CD4-positive, CD25-positive, alpha-beta regulatory T cell (primary cell): ENCODE results near the gene HBD. TPM values are rescaled to one million over a fixed set of nuclear protein-coding genes. Genes with fewer than 3 reads are reported as not detected.

Source experiments
- ATAC-seq, 2 donors: fragments of 150-1000 bp; cut with Tn5 transposase; one replicate each; pipeline ENCODE4 v1.10.0; 2021; ENCODE audit warnings: low read depth in 2 of 2, moderate number of reproducible peaks in 2 of 2, moderate library complexity in 1 of 2
- DNase-seq, 3 donors: peaks; one replicate each; pipeline versions ENCODE4 v3.0.0 to v3.0.0-alpha.2; 2012 to 2022; ENCODE audit warnings: mixed read lengths in 1 of 3
- H3K27ac ChIP-seq: one replicate; pipeline ENCODE4 v1.7.0; 2013; ENCODE audit warnings: mild to moderate bottlenecking, low read length; ENCODE audit not compliant: insufficient read depth, poor library complexity, severe bottlenecking
- H3K27me3 ChIP-seq: one replicate; pipeline ENCODE4 v1.7.0; 2013; ENCODE audit warnings: low read length; ENCODE audit not compliant: control insufficient read depth, insufficient read depth
- H3K36me3 ChIP-seq: one replicate; pipeline ENCODE4 v1.7.0; 2013; ENCODE audit warnings: mild to moderate bottlenecking, low read length, moderate library complexity; ENCODE audit not compliant: control insufficient read depth, insufficient read depth
- H3K4me1 ChIP-seq: 2 replicates; pipeline ENCODE4 v1.7.0; 2013; ENCODE audit warnings: mild to moderate bottlenecking, low read length; ENCODE audit not compliant: insufficient read depth, control insufficient read depth, poor library complexity, severe bottlenecking
- H3K4me3 ChIP-seq: one replicate; pipeline ENCODE4 v1.7.0; 2013; ENCODE audit warnings: low read depth, mild to moderate bottlenecking, low read length, moderate library complexity
- H3K9me3 ChIP-seq, 2 experiments: 1 replicate in 1 of 2; 2 replicates in 1 of 2; pipeline ENCODE4 v1.7.0; 2013; ENCODE audit warnings: low read length in 2 of 2, mild to moderate bottlenecking in 1 of 2, moderate library complexity in 1 of 2; ENCODE audit not compliant: control insufficient read depth in 2 of 2
- H3K27ac Mint-ChIP-seq, 3 donors: one replicate each; pipeline ENCODE4 v1.8.0; 2020 to 2022; ENCODE audit warnings: mild to moderate bottlenecking in 3 of 3, mixed read lengths in 3 of 3, moderate library complexity in 2 of 3
- H3K27me3 Mint-ChIP-seq: one replicate; pipeline ENCODE4 v1.8.0; 2022; ENCODE audit warnings: mild to moderate bottlenecking, mixed read lengths
- H3K36me3 Mint-ChIP-seq: one replicate; pipeline ENCODE4 v1.8.0; 2020; ENCODE audit warnings: mixed read lengths
- H3K4me1 Mint-ChIP-seq, 4 donors: one replicate each; pipeline ENCODE4 v1.8.0; 2020 to 2022; ENCODE audit warnings: mixed read lengths in 4 of 4, mild to moderate bottlenecking in 1 of 4
- H3K4me3 Mint-ChIP-seq, 4 donors: one replicate each; pipeline ENCODE4 v1.8.0; 2020 to 2022; ENCODE audit warnings: mild to moderate bottlenecking in 4 of 4, mixed read lengths in 4 of 4, moderate library complexity in 3 of 4
- H3K9me3 Mint-ChIP-seq, 7 donors: one replicate each; pipeline ENCODE4 v1.8.0; 2020 to 2022; ENCODE audit warnings: mixed read lengths in 7 of 7, mild to moderate bottlenecking in 3 of 7, moderate library complexity in 2 of 7
- polyA plus RNA-seq, 4 donors: library from polyadenylated mRNA; unstranded; fragments of 300-500 nt; fragmentation: Illumina TruSeq; gene quantifications; one replicate each; pipeline ENCODE4 v1.2.3, GENCODE V29; 2021
- total RNA-seq: library from RNA; stranded (reverse); gene quantifications from one replicate; pipeline ENCODE4 v1.2.3, GENCODE V29; 2022

Gene HBD
- total and polyA plus RNA-seq, 5 donors from 2014 or later: not detected

DNA sequence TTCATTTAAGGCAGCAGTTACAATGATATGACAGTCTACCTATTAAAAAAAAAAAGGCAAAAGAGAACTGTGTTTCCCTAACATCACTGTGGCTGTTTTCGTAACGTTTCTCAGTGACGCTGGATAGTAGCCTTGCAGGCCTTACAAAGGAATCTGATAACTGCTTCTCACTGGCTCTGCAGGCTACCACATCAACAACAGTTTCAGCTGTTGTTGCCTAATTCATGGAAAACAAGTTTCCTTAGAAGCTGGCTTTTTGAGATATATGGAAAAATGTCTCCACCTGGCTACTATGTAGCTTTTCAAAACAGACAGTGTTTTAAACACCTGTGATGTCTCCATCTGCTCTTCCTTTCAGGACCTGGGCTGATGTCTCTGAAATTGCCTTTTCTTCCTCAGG is 37.6 kb downstream of the HBD start:
- Histone ChIP-seq H3K9me3 (no peaks in the 10 kb centered on the region), H3K4me1 (no peaks in the 10 kb centered on the region), H3K27ac (no peak overlapping the region), H3K36me3 (no peaks in the 10 kb centered on the region), H3K4me3 (no peak overlapping the region), H3K27me3 (no peaks in the 10 kb centered on the region)
- Mint-ChIP-seq H3K36me3 (no peaks in the 10 kb centered on the region), H3K4me3 (no peak overlapping the region), H3K9me3 (peaks cover 0 to 5% (median 0%) of the 10 kb centered on the region in 7 donors), H3K27ac (no peak overlapping the region), H3K4me1 (no peaks in the 10 kb centered on the region), H3K27me3 (no peaks in the 10 kb centered on the region)
- DNase-seq: no peak
- ATAC-seq: no peak

GRCh38 chr11:5196067-5196466 is 38.2 kb downstream of the HBD start:
- Mint-ChIP-seq H3K4me3 (no peak overlapping the region), H3K27me3 (no peaks in the 10 kb centered on the region), H3K36me3 (no peaks in the 10 kb centered on the region), H3K9me3 (peaks cover 0 to 5% (median 0%) of the 10 kb centered on the region in 7 donors), H3K4me1 (no peaks in the 10 kb centered on the region), H3K27ac (no peak overlapping the region)
- ATAC-seq: no peak
- Histone ChIP-seq H3K9me3 (no peaks in the 10 kb centered on the region), H3K4me3 (no peak overlapping the region), H3K36me3 (no peaks in the 10 kb centered on the region), H3K27me3 (no peaks in the 10 kb centered on the region), H3K27ac (no peak overlapping the region), H3K4me1 (no peaks in the 10 kb centered on the region)
- no peak for DNase-seq

DNA sequence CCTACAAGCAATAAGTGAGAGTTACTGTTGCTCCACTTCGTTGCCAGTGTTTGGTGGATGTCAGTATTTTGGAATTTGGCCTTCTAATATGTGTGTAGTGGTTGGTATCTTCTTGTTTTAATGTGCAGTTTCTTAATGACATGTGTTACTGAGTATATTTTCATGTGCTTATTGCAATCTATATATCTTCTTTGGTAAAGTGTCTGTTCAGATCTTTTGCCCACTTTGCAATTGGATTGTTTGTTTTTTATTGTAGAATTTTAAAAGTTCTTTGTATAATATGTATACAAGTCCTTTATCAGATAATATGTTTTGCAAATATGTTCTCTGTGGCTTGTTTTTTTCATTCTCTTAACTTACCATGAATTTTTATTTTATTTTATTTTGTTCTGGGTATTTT is 41.5 kb downstream of the HBD start:
- ATAC-seq (no peak), DNase-seq (no peak)
- Mint-ChIP-seq H3K27me3 (no peaks in the 10 kb centered on the region), H3K4me3 (no peak overlapping the region), H3K27ac (no peak overlapping the region), H3K4me1 (no peaks in the 10 kb centered on the region), H3K9me3 (peaks cover 0 to 11% (median 1%) of the 10 kb centered on the region in 7 donors), H3K36me3 (no peaks in the 10 kb centered on the region)
- no peaks in the 10 kb centered on the region for H3K27me3 ChIP-seq
- H3K9me3 ChIP-seq: peaks cover 0 to 4% of the 10 kb centered on the region in 2 experiments
- no peak overlapping the region for H3K4me3 ChIP-seq
- H3K27ac ChIP-seq: no peak overlapping the region
- no peaks in the 10 kb centered on the region for H3K4me1 ChIP-seq
- no peaks in the 10 kb centered on the region for H3K36me3 ChIP-seq

- Mint-ChIP-seq H3K9me3 (peaks cover 0 to 11% (median 3%) of the 10 kb centered on the region in 7 donors), H3K27me3 (no peaks in the 10 kb centered on the region), H3K4me3 (no peak overlapping the region), H3K27ac (no peak overlapping the region), H3K4me1 (no peaks in the 10 kb centered on the region), H3K36me3 (no peaks in the 10 kb centered on the region)
- ATAC-seq (no peak), DNase-seq (no peak)
- Histone ChIP-seq H3K4me3 (no peak overlapping the region), H3K27ac (no peak overlapping the region), H3K27me3 (no peaks in the 10 kb centered on the region), H3K4me1 (no peaks in the 10 kb centered on the region), H3K9me3 (peaks cover 0 to 4% of the 10 kb centered on the region in 2 experiments), H3K36me3 (no peaks in the 10 kb centered on the region)
Measured at GRCh38 chr11:5188201-5188600, 46.1 kb downstream of the HBD start.

Other genes starting within 250 kb of the HBD start
- not detected for gene OR51L1, start 239.6 kb downstream of the HBD start, total RNA-seq
- gene OR51L1, start 239.6 kb downstream of the HBD start, polyA plus RNA-seq: not detected
- gene OR52J3, start 188.0 kb downstream of the HBD start, total RNA-seq: not detected
- gene OR52J3, start 188.0 kb downstream of the HBD start, polyA plus RNA-seq: not detected
- gene OR52E2, start 174.9 kb downstream of the HBD start, total RNA-seq: not detected
- not detected for gene OR52E2, start 174.9 kb downstream of the HBD start, polyA plus RNA-seq
- gene OR52E1, start 164.9 kb downstream of the HBD start, total RNA-seq: not detected
- gene OR52E1, start 164.9 kb downstream of the HBD start, polyA plus RNA-seq: not detected
- gene OR52A5, start 96.1 kb downstream of the HBD start, total RNA-seq: not detected
- gene OR52A5, start 96.1 kb downstream of the HBD start, polyA plus RNA-seq: not detected
- not detected for gene OR52A1, start 79.7 kb downstream of the HBD start, total RNA-seq
- gene OR52A1, start 79.7 kb downstream of the HBD start, polyA plus RNA-seq: not detected
- gene OR51V1, start 33.8 kb downstream of the HBD start, total RNA-seq: not detected
- not detected for gene OR51V1, start 33.8 kb downstream of the HBD start, polyA plus RNA-seq
- gene HBB, start 7.4 kb downstream of the HBD start, total RNA-seq: 2.7 TPM
- 1 to 10 TPM in 1 of 4 donors, under 1 TPM in 2, not detected in 1; 0.37 to 4.4 (median 0.47) TPM for gene HBB, start 7.4 kb downstream of the HBD start, polyA plus RNA-seq
- gene HBG1, start 15.4 kb upstream of the HBD start, total RNA-seq: not detected
- not detected for gene HBG1, start 15.4 kb upstream of the HBD start, polyA plus RNA-seq
- not detected for gene HBG2, start 20.3 kb upstream of the HBD start, total RNA-seq
- not detected for gene HBG2, start 20.3 kb upstream of the HBD start, polyA plus RNA-seq
- gene HBE1, start 35.5 kb upstream of the HBD start, total RNA-seq: not detected
- not detected for gene HBE1, start 35.5 kb upstream of the HBD start, polyA plus RNA-seq
- gene OR51B4, start 67.5 kb upstream of the HBD start, total RNA-seq: not detected
- not detected for gene OR51B4, start 67.5 kb upstream of the HBD start, polyA plus RNA-seq
- not detected for gene OR51B2, start 89.8 kb upstream of the HBD start, total RNA-seq
- gene OR51B2, start 89.8 kb upstream of the HBD start, polyA plus RNA-seq: not detected
- not detected for gene OR51B5, start 109.0 kb upstream of the HBD start, total RNA-seq
- gene OR51B5, start 109.0 kb upstream of the HBD start, polyA plus RNA-seq: under 1 TPM in 1 of 4 donors, not detected in 3; 0.41 TPM
- not detected for gene OR51B6, start 117.0 kb upstream of the HBD start, total RNA-seq
- not detected for gene OR51B6, start 117.0 kb upstream of the HBD start, polyA plus RNA-seq
- gene OR51M1, start 149.3 kb upstream of the HBD start, total RNA-seq: not detected
- not detected for gene OR51M1, start 149.3 kb upstream of the HBD start, polyA plus RNA-seq
- not detected for gene OR51Q1, start 187.6 kb upstream of the HBD start, total RNA-seq
- gene OR51Q1, start 187.6 kb upstream of the HBD start, polyA plus RNA-seq: not detected
- gene OR51I1, start 207.0 kb upstream of the HBD start, total RNA-seq: not detected
- not detected for gene OR51I1, start 207.0 kb upstream of the HBD start, polyA plus RNA-seq
- not detected for gene OR51I2, start 214.8 kb upstream of the HBD start, total RNA-seq
- gene OR51I2, start 214.8 kb upstream of the HBD start, polyA plus RNA-seq: not detected